Measurements from ENCODE around the gene FBLL1. TPM values are rescaled to one million over a fixed set of nuclear protein-coding genes. Genes with fewer than 3 reads are reported as not detected.
"Not testable (repeated sequence)": the region's sequence is repeated elsewhere in the genome, so short reads cannot be mapped to it uniquely, and the experiment has no call there.

FBLL1 gene
- total RNA-seq, 2 experiments from 2014 or later, result 0.15 to 0.29 TPM

GRCh38 chr5:168563959-168564358, 34.9 kb downstream of the FBLL1 start:
- CTCF ChIA-PET, result no interaction called here
- POLR2A ChIA-PET, result no interaction called here
- Mint-ChIP-seq H3K4me1 (ENCODE audit: low read depth) (peaks cover 5% of the 10 kb centered on the region), H3K4me3 (no peak overlapping the region), H3K27me3 (no peaks in the 10 kb centered on the region), H3K36me3 (peaks cover 39% of the 10 kb centered on the region), H3K27ac (no peak overlapping the region), H3K9me3 (no peaks in the 10 kb centered on the region)
- DNase-seq, result no peak
- intact Hi-C loops (cut with micrococcal nuclease), result no loop called here

GRCh38 chr5:168568738-168569137, 39.6 kb downstream of the FBLL1 start:
- H3K9me3 Mint-ChIP-seq, result no peaks in the 10 kb centered on the region
- no peak for DNase-seq
- intact Hi-C loops (cut with micrococcal nuclease), result no loop called here
- CTCF ChIA-PET, result no interaction called here
- POLR2A ChIA-PET, result no interaction called here
- H3K27ac Mint-ChIP-seq, result no peak overlapping the region
- no peak overlapping the region for H3K4me3 Mint-ChIP-seq
- peaks cover 17% of the 10 kb centered on the region for H3K4me1 Mint-ChIP-seq (ENCODE audit: low read depth)
- H3K36me3 Mint-ChIP-seq, result peaks cover 36% of the 10 kb centered on the region
- no peaks in the 10 kb centered on the region for H3K27me3 Mint-ChIP-seq

DNA sequence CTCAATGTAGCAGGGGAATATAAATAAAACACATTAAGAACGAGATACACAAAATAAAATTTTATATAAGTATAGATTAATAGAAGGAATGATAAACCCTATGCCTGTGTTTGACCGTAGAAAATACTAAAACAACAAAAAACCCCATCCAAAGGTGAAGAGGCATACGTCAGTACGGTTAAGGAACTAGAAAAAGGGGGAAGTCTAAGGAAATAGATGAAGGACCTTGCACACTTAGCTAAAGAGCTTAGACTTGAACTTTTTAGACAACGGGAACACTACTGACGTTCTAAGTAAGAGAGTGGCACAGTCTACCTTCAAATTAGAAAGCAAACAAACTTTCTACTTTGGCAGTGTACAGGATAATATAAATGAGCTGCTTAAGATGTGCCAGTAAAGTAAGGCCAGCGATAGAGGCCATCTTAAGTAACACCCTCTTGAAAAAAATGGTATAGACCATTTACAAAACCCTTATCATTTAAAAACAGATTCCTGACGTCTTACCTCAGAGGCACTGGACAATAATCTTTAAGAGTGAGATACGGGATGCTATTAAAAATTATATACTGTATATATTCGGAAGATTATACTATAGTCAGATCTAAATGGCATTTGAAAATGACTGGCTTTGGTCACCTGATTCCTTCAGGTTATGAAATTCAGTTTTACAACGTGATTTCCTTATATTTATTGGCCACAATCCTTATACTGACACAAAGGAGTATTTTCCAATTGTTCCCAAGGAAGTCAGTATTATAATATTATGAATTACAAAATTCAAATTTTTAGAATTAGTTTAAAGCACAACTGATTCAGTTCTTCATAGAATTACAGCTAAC, 41.6 kb downstream of the FBLL1 start:
- no peak overlapping the region for H3K4me3 Mint-ChIP-seq
- POLR2A ChIA-PET, result no interaction called here
- H3K36me3 Mint-ChIP-seq, result peaks cover 38% of the 10 kb centered on the region
- DNase-seq, result no peak
- H3K4me1 Mint-ChIP-seq (ENCODE audit: low read depth), result peaks cover 24% of the 10 kb centered on the region
- intact Hi-C loops (cut with micrococcal nuclease), result no loop called here
- no peaks in the 10 kb centered on the region for H3K27me3 Mint-ChIP-seq
- no peak overlapping the region for H3K27ac Mint-ChIP-seq
- H3K9me3 Mint-ChIP-seq, result no peaks in the 10 kb centered on the region
- CTCF ChIA-PET, result no interaction called here

- POLR2A ChIA-PET, H3K27me3 Mint-ChIP-seq: not testable (repeated sequence)
- H3K36me3 Mint-ChIP-seq, result peaks cover 33% of the 10 kb centered on the region
Measured at GRCh38 chr5:168573663-168574062, 44.6 kb downstream of the FBLL1 start.

GRCh38 chr5:168574156-168574555, 45.1 kb downstream of the FBLL1 start:
- DNase-seq; H3K27ac Mint-ChIP-seq; CTCF ChIA-PET; H3K27me3 Mint-ChIP-seq; H3K9me3 Mint-ChIP-seq; intact Hi-C loops (cut with micrococcal nuclease); POLR2A ChIA-PET; H3K4me3 Mint-ChIP-seq: not testable (repeated sequence)
- Mint-ChIP-seq H3K36me3 (peaks cover 32% of the 10 kb centered on the region), H3K4me1 (ENCODE audit: low read depth) (peaks cover 35% of the 10 kb centered on the region)

More at GRCh38 chr5:168573663-168574062, 44.6 kb downstream of the FBLL1 start:
- intact Hi-C loops (cut with micrococcal nuclease); DNase-seq; H3K27ac Mint-ChIP-seq; H3K9me3 Mint-ChIP-seq; H3K4me3 Mint-ChIP-seq; CTCF ChIA-PET: not testable (repeated sequence)
- peaks cover 35% of the 10 kb centered on the region for H3K4me1 Mint-ChIP-seq (ENCODE audit: low read depth)

DNA sequence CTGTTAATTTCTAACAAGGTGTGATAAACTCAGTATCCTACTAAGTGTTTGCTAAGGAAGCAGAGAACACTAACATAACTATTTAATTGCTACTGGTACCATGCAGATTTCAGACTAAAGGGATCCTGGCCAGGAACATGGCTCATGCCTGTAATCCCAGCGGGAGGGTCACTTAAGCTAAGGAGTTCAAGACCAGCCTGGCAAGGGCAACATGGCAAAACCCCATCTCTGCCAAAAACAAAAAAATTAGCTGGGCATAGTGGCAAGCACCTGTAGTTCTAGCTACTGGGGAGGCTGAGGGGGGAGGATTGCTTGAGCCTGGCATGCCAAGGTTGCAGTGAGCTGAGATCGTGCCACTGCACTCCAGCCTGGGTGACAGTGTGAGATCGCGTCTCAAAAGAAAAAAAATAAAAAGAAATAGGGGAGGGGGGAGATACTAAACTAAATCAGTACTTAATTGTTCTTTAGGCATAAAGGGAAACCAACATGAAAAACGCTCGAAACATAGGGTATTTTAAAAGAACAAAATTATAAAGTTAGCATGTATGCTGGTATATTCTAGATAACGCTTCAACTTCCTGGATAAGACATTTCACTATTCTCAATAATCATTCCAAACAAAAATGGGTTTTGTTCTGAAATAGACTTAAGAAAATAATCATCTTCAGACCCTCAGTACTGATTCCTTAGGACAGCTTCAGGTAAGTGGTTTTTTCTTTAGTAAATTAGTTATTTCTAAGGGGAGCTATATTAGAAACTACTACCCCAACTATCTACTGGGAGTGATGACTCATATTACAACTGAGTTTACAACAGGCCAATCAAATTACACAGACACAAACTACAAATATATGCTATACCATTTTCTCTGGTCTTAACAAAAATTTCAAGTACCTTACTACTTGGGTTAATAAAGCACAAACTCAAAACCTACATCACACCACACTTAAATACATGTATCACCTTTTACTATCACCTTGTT, 46.6 kb downstream of the FBLL1 start:
- intact Hi-C loops (cut with micrococcal nuclease), result loop anchor here (5.0 kb wide), 2 partner anchors 288 to 1062 kb away; partner anchors contain the start of gene DOCK2
- Mint-ChIP-seq H3K27me3 (no peaks in the 10 kb centered on the region), H3K27ac (no peak overlapping the region), H3K36me3 (peaks cover 25% of the 10 kb centered on the region), H3K9me3 (no peaks in the 10 kb centered on the region), H3K4me3 (no peak overlapping the region), H3K4me1 (ENCODE audit: low read depth) (peaks cover 40% of the 10 kb centered on the region)
- CTCF ChIA-PET, result no interaction called here
- DNase-seq, result no peak
- POLR2A ChIA-PET, result no interaction called here

- H3K4me3 Mint-ChIP-seq, result peak overlapping the region; percentile 96
- H3K27ac Mint-ChIP-seq, result peak overlapping the region; percentile 84
- H3K27me3 Mint-ChIP-seq, result no peaks in the 10 kb centered on the region
- no peaks in the 10 kb centered on the region for H3K9me3 Mint-ChIP-seq
- DNase-seq, result no peak
- H3K36me3 Mint-ChIP-seq, result peaks cover 18% of the 10 kb centered on the region
- H3K4me1 Mint-ChIP-seq (ENCODE audit: low read depth), result peaks cover 30% of the 10 kb centered on the region
- ChIA-PET POLR2A (interaction anchor here (0.7 kb wide), 1 partner anchor 109 kb away, joined by 3 read pairs; no protein-coding TSS in a partner anchor), CTCF (no interaction called here)
- intact Hi-C loops (cut with micrococcal nuclease), result loop anchor here (5.0 kb wide), 2 partner anchors 291 to 1059 kb away; partner anchors contain the start of gene DOCK2
Measured at GRCh38 chr5:168578006-168578405, 48.9 kb downstream of the FBLL1 start.

GRCh38 chr5:168578538-168579487, 49.7 kb downstream of the FBLL1 start, which contains the start of gene PANK3:
Gene PANK3 (minus strand): TSS chr5:168579368. CDS start chr5:168579283, 85 bp downstream.
- DNase-seq, result no peak
- intact Hi-C loops (cut with micrococcal nuclease), result loop anchor here (1.0 to 5.0 kb wide), 6 partner anchors 29 to 1058 kb away; partner anchors contain the start of genes DOCK2, RARS1 and SPDL1
- Mint-ChIP-seq H3K4me1 (ENCODE audit: low read depth) (peaks cover 32% of the 10 kb centered on the region), H3K27me3 (no peaks in the 10 kb centered on the region), H3K4me3 (peak within 1 kb of the TSS; percentile 96), H3K9me3 (no peaks in the 10 kb centered on the region), H3K27ac (peak within 1 kb of the TSS; percentile 96), H3K36me3 (peaks cover 18% of the 10 kb centered on the region)
- CTCF ChIA-PET, result no interaction called here
- POLR2A ChIA-PET, result interaction anchor here (0.7 to 1.4 kb wide), 4 partner anchors 12 to 108 kb away, joined by 3 to 6 read pairs (median 3); no protein-coding TSS in a partner anchor

DNA sequence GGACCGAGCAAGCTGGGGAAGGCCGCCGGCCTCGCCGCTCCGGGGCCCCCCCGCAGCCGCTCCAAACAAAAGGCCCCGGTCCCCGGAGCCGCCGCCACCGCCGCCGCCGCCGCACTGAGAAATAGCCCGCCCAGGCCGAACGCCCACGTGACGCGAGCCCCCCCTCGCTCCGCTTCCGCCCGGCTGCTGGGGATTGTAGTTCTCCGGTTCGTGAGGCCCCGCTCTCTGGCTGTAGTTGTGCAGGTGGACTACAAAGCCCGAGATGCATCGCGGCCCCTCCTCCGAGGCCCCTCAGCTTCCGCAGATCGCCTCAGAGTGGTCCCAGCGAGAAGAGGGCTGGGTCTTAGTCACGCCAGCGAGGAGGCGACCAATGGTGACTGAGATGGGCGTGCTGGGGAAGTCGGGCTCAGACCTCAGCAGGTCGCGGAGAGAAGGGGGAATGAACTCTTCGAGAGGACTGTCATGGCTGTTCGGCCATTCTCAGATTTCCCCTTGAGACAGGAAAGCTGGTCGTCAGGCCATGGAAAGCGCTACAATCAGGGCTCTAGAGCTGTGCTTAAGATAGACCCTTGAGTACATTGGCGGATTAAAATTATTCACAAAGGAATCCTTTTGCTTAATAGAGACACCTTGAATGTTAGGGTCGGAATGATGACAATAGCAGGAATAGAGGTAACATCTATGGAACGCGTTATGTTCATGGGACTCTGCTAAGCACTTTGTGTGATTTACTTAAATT, 50.6 kb downstream of the FBLL1 start:
- Mint-ChIP-seq H3K4me1 (ENCODE audit: low read depth) (peaks cover 34% of the 10 kb centered on the region), H3K27me3 (no peaks in the 10 kb centered on the region), H3K9me3 (no peaks in the 10 kb centered on the region), H3K27ac (peak overlapping the region; percentile 96), H3K36me3 (peaks cover 16% of the 10 kb centered on the region), H3K4me3 (peak overlapping the region; percentile 81)
- ChIA-PET CTCF (interaction anchor here (0.7 kb wide), 1 partner anchor 13 kb away, joined by 3 read pairs; no protein-coding TSS in a partner anchor), POLR2A (interaction anchor here (0.5 to 1.4 kb wide), 4 partner anchors 13 to 92 kb away, joined by 3 to 6 read pairs (median 4); no protein-coding TSS in a partner anchor)
- intact Hi-C loops (cut with micrococcal nuclease), result loop anchor here (1.0 to 5.0 kb wide), 6 partner anchors 29 to 1058 kb away; partner anchors contain the start of genes DOCK2, RARS1 and SPDL1
- DNase-seq, result peak; percentile 99

DNA sequence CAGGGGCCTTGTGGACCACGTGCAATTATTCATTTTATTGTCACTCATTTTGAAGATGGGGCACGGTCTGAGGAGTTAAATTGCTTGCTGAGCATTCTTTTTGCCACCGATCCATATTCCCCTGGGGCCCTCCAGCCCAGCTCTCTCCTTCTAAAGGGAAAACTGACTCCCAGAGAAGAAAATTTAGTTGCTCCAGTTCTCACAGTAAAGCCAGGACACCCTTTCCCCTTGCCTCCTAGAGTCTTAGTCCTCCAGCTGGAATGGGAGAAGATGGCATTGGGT, 51.1 kb downstream of the FBLL1 start:
- Mint-ChIP-seq H3K27me3 (peaks cover 2% of the 10 kb centered on the region), H3K4me3 (peak overlapping the region; percentile 81), H3K27ac (peak overlapping the region; percentile 96), H3K9me3 (no peaks in the 10 kb centered on the region), H3K4me1 (ENCODE audit: low read depth) (peaks cover 32% of the 10 kb centered on the region), H3K36me3 (peaks cover 14% of the 10 kb centered on the region)
- intact Hi-C loops (cut with micrococcal nuclease), result no loop called here
- CTCF ChIA-PET, result interaction anchor here (0.7 kb wide), 1 partner anchor 14 kb away, joined by 3 read pairs; no protein-coding TSS in a partner anchor
- DNase-seq, result no peak
- POLR2A ChIA-PET, result interaction anchor here (0.5 to 1.4 kb wide), 3 partner anchors 13 to 92 kb away, joined by 3 to 6 read pairs (median 4); no protein-coding TSS in a partner anchor
